Sigmoid colon (tissue), 4 donors: Measurements from ENCODE around the gene CHI3L2.

Experiments
- POLR2A ChIP-seq, 2 donors: fragments of 450-650 bp; IDR thresholded peaks; one replicate each; pipeline ENCODE4 v1.6.1; 2016; ENCODE audit warnings: antibody characterized with exemption in 2 of 2, mild to moderate bottlenecking in 2 of 2, moderate library complexity in 2 of 2
- POLR2AphosphoS5 ChIP-seq, 4 donors: sonication (generic); formaldehyde crosslinking; IDR thresholded peaks; one replicate each; pipeline ENCODE4 v1.6.1; 2017; ENCODE audit warnings: antibody characterized with exemption in 4 of 4

GRCh38 chr1:111179968-111180533, 47.5 kb upstream of the CHI3L2 start:
- TF ChIP-seq POLR2A (IDR thresholded peaks at IDR 0.05) (no peak), POLR2AphosphoS5 (IDR thresholded peaks at IDR 0.05) (no peak)
